Neural crest cell (in vitro differentiated cells): ENCODE measurements around the gene ENDOV. TPM values are rescaled to one million over a fixed set of nuclear protein-coding genes. Genes with fewer than 3 reads are reported as not detected.
"Not testable (repeated sequence)": the region's sequence is repeated elsewhere in the genome, so short reads cannot be mapped to it uniquely, and the experiment has no call there.

Experiments used
- DNase-seq: peaks from one replicate; pipeline ENCODE4 v3.0.0; 2021; ENCODE audit warnings: low read depth, mixed read lengths, low spot score
- H3K27ac Mint-ChIP-seq: one replicate; pipeline ENCODE4 v1.8.0; 2021; ENCODE audit warnings: mild to moderate bottlenecking, mixed read lengths; ENCODE audit not compliant: unreplicated experiment
- H3K27me3 Mint-ChIP-seq: 2 replicates; pipeline ENCODE4 v1.8.0; 2021; ENCODE audit warnings: low read depth, mild to moderate bottlenecking, mixed read lengths
- H3K36me3 Mint-ChIP-seq: 2 replicates; pipeline ENCODE4 v1.8.0; 2021; ENCODE audit warnings: low read depth, mild to moderate bottlenecking, mixed read lengths
- H3K4me1 Mint-ChIP-seq: 2 replicates; pipeline ENCODE4 v1.8.0; 2021; ENCODE audit warnings: mixed read lengths
- H3K4me3 Mint-ChIP-seq: one replicate; pipeline ENCODE4 v1.8.0; 2021; ENCODE audit warnings: mild to moderate bottlenecking, mixed read lengths
- H3K9me3 Mint-ChIP-seq: 2 replicates; pipeline ENCODE4 v1.8.0; 2021; ENCODE audit warnings: mixed read lengths
- total RNA-seq: library from RNA; stranded (reverse); gene quantifications from 2 replicates; pipeline ENCODE4 v1.2.1, GENCODE V29; 2021
- TF ChIP-seq, protein P1 (sequence below): fragments of 200-600 bp; sonication (generic); conservative IDR thresholded peaks from 2 replicates; pipeline ENCODE4 v1.5.0; 2021; ENCODE audit warnings: antibody characterized with exemption, mild to moderate bottlenecking

The ENDOV gene
- total RNA-seq, 1 donor from 2014 or later: 38.0 TPM

- Mint-ChIP-seq H3K36me3 (no peaks in the 10 kb centered on the region), H3K9me3 (no peaks in the 10 kb centered on the region), H3K27ac (no peak overlapping the region), H3K4me1 (no peaks in the 10 kb centered on the region), H3K27me3 (no peaks in the 10 kb centered on the region), H3K4me3 (no peak overlapping the region)
- DNase-seq: no peak
- TF ChIP-seq, protein P1, sequence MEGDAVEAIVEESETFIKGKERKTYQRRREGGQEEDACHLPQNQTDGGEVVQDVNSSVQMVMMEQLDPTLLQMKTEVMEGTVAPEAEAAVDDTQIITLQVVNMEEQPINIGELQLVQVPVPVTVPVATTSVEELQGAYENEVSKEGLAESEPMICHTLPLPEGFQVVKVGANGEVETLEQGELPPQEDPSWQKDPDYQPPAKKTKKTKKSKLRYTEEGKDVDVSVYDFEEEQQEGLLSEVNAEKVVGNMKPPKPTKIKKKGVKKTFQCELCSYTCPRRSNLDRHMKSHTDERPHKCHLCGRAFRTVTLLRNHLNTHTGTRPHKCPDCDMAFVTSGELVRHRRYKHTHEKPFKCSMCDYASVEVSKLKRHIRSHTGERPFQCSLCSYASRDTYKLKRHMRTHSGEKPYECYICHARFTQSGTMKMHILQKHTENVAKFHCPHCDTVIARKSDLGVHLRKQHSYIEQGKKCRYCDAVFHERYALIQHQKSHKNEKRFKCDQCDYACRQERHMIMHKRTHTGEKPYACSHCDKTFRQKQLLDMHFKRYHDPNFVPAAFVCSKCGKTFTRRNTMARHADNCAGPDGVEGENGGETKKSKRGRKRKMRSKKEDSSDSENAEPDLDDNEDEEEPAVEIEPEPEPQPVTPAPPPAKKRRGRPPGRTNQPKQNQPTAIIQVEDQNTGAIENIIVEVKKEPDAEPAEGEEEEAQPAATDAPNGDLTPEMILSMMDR: no peak
Observed at GRCh38 chr17:80402959-80403358, 12.0 kb upstream of the ENDOV start.

GRCh38 chr17:80406146-80406545, 8.8 kb upstream of the ENDOV start:
- Mint-ChIP-seq H3K4me3 (no peak overlapping the region), H3K27me3 (no peaks in the 10 kb centered on the region), H3K36me3 (no peaks in the 10 kb centered on the region), H3K4me1 (no peaks in the 10 kb centered on the region), H3K9me3 (no peaks in the 10 kb centered on the region), H3K27ac (no peak overlapping the region)
- DNase-seq: no peak
- TF ChIP-seq, protein P1: no peak

GRCh38 chr17:80407917-80408316, 7.0 kb upstream of the ENDOV start:
- not testable (repeated sequence) for H3K9me3 Mint-ChIP-seq, H3K36me3 Mint-ChIP-seq, H3K4me3 Mint-ChIP-seq, H3K4me1 Mint-ChIP-seq, H3K27ac Mint-ChIP-seq, DNase-seq
- H3K27me3 Mint-ChIP-seq: peaks cover 13% of the 10 kb centered on the region

DNA sequence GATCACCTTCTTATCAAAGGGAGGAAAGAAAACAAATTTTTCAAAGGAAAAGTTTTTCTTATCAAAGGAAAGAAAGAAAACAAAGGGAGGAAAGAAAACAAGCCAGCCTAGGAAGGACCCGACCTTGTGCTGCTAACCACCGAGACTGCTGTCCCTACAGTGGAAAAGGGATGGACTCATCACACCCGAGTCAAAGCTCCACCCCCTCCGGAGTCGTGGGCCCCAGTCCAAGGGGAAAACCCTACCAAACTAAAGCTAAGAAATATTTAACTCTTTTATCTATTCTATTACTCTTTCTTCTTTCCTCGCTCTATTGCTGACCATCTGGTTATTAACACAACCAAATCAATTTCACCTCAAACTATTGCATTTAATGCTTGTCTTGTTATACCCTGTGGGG, 6.1 kb upstream of the ENDOV start:
- no peak overlapping the region for H3K4me3 Mint-ChIP-seq
- TF ChIP-seq, protein P1: no peak
- H3K27ac Mint-ChIP-seq: no peak overlapping the region
- no peaks in the 10 kb centered on the region for H3K36me3 Mint-ChIP-seq
- no peak for DNase-seq
- no peaks in the 10 kb centered on the region for H3K9me3 Mint-ChIP-seq
- peaks cover 7% of the 10 kb centered on the region for H3K4me1 Mint-ChIP-seq
- peaks cover 20% of the 10 kb centered on the region for H3K27me3 Mint-ChIP-seq

- Mint-ChIP-seq H3K4me3 (no peak overlapping the region), H3K27me3 (peaks cover 27% of the 10 kb centered on the region), H3K4me1 (peaks cover 14% of the 10 kb centered on the region), H3K36me3 (no peaks in the 10 kb centered on the region), H3K9me3 (no peaks in the 10 kb centered on the region), H3K27ac (no peak overlapping the region)
- TF ChIP-seq, protein P1: no peak
- no peak for DNase-seq
Observed at GRCh38 chr17:80409626-80410025, 5.3 kb upstream of the ENDOV start.

DNA sequence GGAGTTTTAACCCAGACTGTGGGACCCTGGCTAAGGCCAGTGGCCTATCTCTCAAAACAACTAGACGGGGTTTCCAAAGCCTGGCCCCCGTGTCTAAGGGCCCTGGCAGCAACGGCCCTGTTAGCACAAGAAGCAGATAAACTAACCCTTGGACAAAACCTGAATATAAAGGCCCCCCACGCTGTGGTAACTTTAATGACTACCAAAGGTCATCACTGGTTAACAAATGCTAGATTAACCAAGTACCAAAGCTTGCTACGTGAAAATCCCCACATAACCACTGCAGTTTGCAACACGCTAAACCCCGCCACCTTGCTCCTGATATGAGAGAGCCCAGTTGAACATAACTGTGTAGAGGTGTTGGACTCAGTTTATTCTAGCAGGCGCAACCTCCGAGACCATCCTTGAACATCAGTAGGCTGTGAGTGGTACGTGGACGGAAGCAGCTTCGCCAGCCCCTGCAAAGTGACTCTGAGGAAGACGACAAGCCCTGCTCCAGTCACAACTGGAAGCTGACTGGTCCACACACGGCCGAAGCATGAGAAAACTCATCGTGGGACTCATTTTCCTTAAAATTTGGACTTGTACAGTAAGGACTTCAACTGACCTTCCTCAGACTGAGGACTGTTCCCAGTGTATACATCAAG, 4.4 kb upstream of the ENDOV start:
- Mint-ChIP-seq H3K27me3 (peaks cover 27% of the 10 kb centered on the region), H3K4me1 (peaks cover 17% of the 10 kb centered on the region)
- not testable (repeated sequence) for H3K36me3 Mint-ChIP-seq, H3K9me3 Mint-ChIP-seq, H3K4me3 Mint-ChIP-seq, H3K27ac Mint-ChIP-seq, DNase-seq
